ENCODE data around the gene SLC9A8. TPM values are rescaled to one million over a fixed set of nuclear protein-coding genes. Genes with fewer than 3 reads are reported as not detected.
A peak's percentile ranks its signal among the peaks of the same experiment; 100 is the strongest.

Gene SLC9A8
- total RNA-seq, 1 donor from 2014 or later, result 5.2 TPM

DNA sequence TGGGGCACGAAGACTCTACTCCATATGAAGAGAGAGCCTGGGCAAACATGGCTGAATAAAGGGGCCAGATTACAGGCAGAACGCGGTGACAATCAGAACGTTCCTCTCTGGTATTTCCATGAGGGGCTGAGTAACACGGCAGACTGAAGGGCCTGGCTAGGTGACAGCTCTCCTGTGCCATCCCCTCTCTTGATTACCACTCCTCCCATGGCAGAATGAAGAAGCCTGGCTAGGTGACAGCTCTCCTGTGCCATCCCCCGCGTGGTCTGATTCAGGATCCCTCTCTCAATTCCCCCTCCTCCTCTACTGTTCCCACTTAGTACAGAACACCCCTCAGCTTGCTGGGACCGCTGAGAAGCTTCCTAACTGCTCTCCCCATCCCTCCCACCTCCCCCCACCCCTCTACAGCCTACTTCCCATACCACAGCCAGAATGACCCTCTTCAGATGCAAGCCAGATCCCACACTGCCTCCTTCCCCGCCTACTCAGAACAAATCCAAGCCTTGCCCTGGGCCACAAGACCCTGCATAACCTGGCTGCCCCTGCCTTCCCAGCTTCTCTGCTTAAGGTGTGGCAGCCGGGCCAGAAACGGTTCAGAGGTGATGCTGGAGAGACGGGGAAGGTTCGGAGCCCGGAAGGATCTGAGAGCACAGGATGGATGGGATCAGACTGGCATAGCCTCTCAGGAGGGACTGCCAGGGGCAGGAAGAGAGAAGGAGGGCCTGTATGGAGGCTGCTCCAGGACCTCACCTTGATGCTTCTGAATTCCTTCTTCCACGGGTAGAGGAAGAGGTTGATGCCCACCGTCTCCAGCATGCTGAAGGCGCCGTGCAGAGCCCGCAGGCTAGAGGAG is 95.0 kb downstream of the SLC9A8 start:
- Mint-ChIP-seq H3K4me1 (ENCODE audit: low read depth) (peaks cover 5% of the 10 kb centered on the region), H3K27ac (ENCODE audit: unreplicated experiment) (peak overlapping the region; percentile 30), H3K4me3 (ENCODE audit: unreplicated experiment) (no peak overlapping the region), H3K27me3 (ENCODE audit: low read depth) (no peaks in the 10 kb centered on the region), H3K9me3 (ENCODE audit: low read depth) (no peaks in the 10 kb centered on the region), H3K36me3 (ENCODE audit: low read depth) (peaks cover 17% of the 10 kb centered on the region)
- TF ChIP-seq, protein P1, sequence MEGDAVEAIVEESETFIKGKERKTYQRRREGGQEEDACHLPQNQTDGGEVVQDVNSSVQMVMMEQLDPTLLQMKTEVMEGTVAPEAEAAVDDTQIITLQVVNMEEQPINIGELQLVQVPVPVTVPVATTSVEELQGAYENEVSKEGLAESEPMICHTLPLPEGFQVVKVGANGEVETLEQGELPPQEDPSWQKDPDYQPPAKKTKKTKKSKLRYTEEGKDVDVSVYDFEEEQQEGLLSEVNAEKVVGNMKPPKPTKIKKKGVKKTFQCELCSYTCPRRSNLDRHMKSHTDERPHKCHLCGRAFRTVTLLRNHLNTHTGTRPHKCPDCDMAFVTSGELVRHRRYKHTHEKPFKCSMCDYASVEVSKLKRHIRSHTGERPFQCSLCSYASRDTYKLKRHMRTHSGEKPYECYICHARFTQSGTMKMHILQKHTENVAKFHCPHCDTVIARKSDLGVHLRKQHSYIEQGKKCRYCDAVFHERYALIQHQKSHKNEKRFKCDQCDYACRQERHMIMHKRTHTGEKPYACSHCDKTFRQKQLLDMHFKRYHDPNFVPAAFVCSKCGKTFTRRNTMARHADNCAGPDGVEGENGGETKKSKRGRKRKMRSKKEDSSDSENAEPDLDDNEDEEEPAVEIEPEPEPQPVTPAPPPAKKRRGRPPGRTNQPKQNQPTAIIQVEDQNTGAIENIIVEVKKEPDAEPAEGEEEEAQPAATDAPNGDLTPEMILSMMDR (IDR thresholded peaks at IDR 0.05), result no peak
- DNase-seq (ENCODE audit: low spot score), result peak; percentile 76

DNA sequence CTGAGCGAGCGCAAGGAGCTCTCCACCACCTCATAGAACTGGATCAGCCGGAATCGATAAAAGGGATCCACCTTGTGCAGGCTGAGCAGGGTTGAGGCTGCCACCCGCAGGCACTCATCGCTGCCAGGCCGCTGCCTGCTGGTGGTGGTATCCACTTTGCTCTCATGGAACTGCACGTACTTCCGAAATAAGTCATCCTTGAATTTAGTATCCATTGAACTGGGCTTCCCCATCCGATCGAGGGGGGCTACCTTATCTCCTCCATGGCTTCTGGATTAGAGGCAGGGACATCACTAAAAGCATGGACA is 95.6 kb downstream of the SLC9A8 start:
- H3K4me1 Mint-ChIP-seq (ENCODE audit: low read depth), result peaks cover 11% of the 10 kb centered on the region
- H3K36me3 Mint-ChIP-seq (ENCODE audit: low read depth), result peaks cover 17% of the 10 kb centered on the region
- no peak overlapping the region for H3K4me3 Mint-ChIP-seq (ENCODE audit: unreplicated experiment)
- no peak for DNase-seq (ENCODE audit: low spot score)
- TF ChIP-seq, protein P1 (IDR thresholded peaks at IDR 0.05), result no peak
- H3K9me3 Mint-ChIP-seq (ENCODE audit: low read depth), result no peaks in the 10 kb centered on the region
- no peaks in the 10 kb centered on the region for H3K27me3 Mint-ChIP-seq (ENCODE audit: low read depth)
- no peak overlapping the region for H3K27ac Mint-ChIP-seq (ENCODE audit: unreplicated experiment)

DNA sequence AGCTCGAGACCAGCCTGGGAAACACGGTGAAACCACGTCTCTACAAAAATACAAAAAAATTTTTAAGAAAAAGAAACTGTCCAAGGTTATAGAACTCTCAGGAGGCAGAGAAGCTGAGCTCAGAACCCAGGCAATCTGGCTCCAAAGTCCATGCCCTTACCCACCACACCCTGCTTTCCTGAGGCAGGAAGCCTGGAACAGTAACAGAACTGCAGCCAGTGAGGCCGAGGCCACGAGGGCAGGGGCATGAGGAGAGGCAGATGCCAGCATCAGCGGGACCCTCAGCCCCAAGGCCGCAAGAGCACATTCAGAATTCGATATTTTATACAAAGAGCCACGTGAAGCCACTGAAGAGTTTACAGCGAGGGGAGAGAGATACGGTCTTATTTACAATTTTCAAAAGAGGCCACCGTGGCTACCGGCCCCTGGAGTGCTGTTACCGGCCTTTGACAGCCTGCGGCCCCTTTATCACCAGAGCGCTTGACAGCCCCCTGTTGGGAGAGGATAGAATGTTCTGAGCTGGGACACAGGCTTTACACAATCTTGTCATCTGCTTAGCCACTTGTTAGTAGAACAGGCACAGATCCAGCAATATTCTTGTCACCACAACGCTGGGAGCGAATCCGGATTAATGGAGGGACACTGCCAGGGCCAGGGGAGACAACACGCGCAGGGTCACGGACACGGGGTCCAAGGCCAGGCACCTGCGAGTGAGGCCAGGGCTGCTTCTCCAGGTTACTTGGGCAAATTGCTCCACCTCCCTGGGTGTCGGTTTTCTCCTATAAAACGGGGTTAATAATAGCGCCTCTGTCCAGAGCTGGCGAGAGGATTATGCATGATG is 97.1 kb downstream of the SLC9A8 start:
- H3K9me3 Mint-ChIP-seq (ENCODE audit: low read depth), result no peaks in the 10 kb centered on the region
- H3K4me1 Mint-ChIP-seq (ENCODE audit: low read depth), result peaks cover 26% of the 10 kb centered on the region
- H3K27ac Mint-ChIP-seq (ENCODE audit: unreplicated experiment), result no peak overlapping the region
- DNase-seq (ENCODE audit: low spot score), result peak; percentile 80
- H3K36me3 Mint-ChIP-seq (ENCODE audit: low read depth), result peaks cover 13% of the 10 kb centered on the region
- H3K4me3 Mint-ChIP-seq (ENCODE audit: unreplicated experiment), result no peak overlapping the region
- H3K27me3 Mint-ChIP-seq (ENCODE audit: low read depth), result no peaks in the 10 kb centered on the region
- TF ChIP-seq, protein P1 (IDR thresholded peaks at IDR 0.05), result peak; percentile 60

DNA sequence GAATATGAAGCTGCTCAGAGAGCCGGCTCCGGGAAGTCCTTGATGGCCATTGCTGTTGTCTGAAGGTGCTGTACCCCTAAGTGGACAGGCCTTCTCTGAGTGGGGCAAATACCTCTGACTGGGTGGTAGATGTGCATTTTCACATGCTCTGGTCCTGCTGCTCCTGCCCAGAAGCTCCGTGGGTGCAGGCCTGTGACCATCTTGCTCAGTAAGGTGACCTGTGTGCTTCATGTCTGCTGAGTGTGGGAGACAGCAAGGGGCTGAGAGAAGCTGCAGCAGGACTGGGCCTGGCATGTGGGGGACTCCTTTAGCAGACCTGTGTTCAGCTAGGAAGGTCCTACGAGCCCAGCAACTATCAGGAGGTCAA is 97.7 kb downstream of the SLC9A8 start:
- TF ChIP-seq, protein P1 (IDR thresholded peaks at IDR 0.05), result no peak
- H3K36me3 Mint-ChIP-seq (ENCODE audit: low read depth), result peaks cover 9% of the 10 kb centered on the region
- no peak overlapping the region for H3K4me3 Mint-ChIP-seq (ENCODE audit: unreplicated experiment)
- no peaks in the 10 kb centered on the region for H3K9me3 Mint-ChIP-seq (ENCODE audit: low read depth)
- DNase-seq (ENCODE audit: low spot score), result no peak
- H3K27me3 Mint-ChIP-seq (ENCODE audit: low read depth), result no peaks in the 10 kb centered on the region
- no peak overlapping the region for H3K27ac Mint-ChIP-seq (ENCODE audit: unreplicated experiment)
- peaks cover 27% of the 10 kb centered on the region for H3K4me1 Mint-ChIP-seq (ENCODE audit: low read depth)

DNA sequence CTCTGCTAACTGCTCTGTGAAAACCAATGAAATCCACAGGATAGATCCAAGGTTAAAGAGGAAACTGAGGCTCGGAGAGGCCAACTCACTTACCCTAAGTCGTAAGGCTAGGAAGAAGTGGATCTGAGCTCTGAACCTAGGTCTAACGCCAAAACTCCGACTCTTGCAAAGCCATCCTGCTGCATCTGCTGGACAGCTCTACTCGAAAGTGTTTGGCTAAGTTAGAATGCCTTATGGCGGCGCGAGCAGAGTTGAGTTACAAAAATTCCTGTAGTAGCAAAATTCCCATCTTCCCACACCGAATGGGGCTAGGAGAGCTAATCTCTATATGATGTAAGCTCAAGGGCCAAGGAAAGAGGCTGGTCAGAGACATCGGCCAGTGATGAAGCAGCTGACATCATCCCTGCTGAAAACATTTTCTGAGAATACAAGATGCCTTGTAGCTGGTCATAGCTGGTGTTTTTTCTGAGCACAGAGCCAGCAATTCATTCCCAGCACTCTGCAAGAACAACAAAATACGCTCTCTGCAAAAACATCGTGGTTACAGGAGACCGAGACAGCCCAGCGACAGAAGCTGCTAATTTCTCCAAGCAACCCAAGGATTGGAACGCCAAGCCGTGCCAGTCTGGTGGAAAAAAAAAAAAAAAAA is 100.9 kb downstream of the SLC9A8 start:
- Mint-ChIP-seq H3K9me3 (ENCODE audit: low read depth) (no peaks in the 10 kb centered on the region), H3K27ac (ENCODE audit: unreplicated experiment) (peak overlapping the region; percentile 94), H3K36me3 (ENCODE audit: low read depth) (no peaks in the 10 kb centered on the region), H3K27me3 (ENCODE audit: low read depth) (no peaks in the 10 kb centered on the region), H3K4me1 (ENCODE audit: low read depth) (peaks cover 36% of the 10 kb centered on the region), H3K4me3 (ENCODE audit: unreplicated experiment) (peak overlapping the region; percentile 95)
- DNase-seq (ENCODE audit: low spot score), result no peak
- TF ChIP-seq, protein P1 (IDR thresholded peaks at IDR 0.05), result no peak
